Endometrial microvascular endothelial cells (primary cell): ENCODE results near the gene SLC30A1. TPM values are rescaled to one million over a fixed set of nuclear protein-coding genes. Genes with fewer than 3 reads are reported as not detected.
"Not testable (repeated sequence)": the region's sequence is repeated elsewhere in the genome, so short reads cannot be mapped to it uniquely, and the experiment has no call there.

ENCODE experiments used
- in situ Hi-C: cut with HindIII; loops from 2 replicates; pipeline ENCODE4 v1.10.0; 2017; ENCODE audit warnings: low sequenced_read_pairs, low pct_unique_long_range_greater_than_20kb; ENCODE audit errors: inconsistent ontology term
- total RNA-seq: library from RNA; depleted of rRNA; stranded (reverse); fragments of >200 nt; gene quantifications from one replicate; pipeline ENCODE4 v1.2.3, GENCODE V29; 2015; ENCODE audit errors: inconsistent ontology term

Gene SLC30A1
- total RNA-seq, 1 donor from 2014 or later: 17.7 TPM

DNA sequence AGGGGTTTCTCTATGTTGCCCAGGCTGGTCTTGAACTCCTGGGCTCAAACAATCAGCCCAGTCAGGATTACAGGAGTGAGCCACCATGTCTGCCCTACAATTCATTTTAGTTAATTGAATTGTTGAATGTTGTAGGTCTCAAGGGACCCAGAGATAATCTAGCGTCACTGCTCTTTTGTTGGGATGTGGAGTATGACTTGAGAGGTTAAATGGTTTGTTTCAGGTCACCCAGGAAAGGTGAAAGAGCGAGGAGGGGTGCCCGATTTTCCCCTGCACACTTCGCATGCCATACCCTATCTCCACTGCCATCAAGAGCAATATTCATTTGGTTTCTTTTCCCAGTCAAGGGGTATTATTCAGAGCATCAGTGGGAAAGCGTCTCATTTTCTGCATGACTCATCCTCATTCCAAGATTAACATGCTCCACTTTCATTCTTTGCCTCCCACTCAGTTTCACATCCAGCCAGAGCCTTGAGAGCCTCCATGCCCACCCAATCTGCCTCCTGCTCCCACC, 13.1 kb upstream of the SLC30A1 start:
- in situ Hi-C loops: no loop called here

DNA sequence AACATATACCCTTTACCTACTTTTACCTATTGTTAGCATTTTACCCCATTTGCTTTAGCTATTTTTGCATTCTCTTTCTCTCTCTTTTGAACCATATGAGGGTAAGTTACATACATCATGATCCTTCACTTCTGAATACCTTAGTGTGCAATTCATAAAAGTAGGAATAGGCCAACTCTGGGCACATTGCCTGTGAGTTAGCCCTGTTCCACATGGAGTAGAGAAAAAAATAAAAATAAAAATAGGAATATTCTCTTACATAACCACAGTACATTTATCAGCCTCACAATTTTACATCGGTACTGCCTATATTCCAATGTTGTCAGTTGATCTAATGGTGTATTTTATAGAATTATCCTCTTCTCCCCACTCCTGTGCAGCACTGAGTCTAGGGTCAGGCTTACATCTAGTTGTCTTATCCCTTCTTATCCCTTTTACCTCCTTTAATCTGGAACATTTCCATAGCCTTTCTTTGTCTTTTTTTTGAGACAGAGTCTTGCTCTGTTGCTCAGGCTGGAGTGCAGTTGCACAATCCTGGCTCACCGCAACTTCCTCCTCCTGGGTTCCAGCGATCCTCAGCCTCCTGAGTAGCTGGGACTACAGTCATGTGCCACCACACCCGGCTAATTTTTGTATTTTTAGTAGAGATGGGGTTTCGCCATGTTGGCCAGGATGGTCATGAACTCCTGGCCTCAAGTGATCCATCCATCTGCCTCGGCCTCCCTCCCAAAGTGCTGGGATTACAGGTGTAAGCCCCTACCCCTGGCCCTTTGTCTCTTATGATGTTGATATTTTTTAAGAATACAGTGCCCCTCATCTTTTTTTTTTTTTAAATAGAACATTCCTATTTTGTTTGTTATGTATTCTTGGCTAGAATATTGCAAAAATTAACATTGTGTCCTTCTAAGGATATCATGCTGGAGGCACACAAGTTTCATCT, 11.1 kb upstream of the SLC30A1 start:
- in situ Hi-C loops: no loop called here

DNA sequence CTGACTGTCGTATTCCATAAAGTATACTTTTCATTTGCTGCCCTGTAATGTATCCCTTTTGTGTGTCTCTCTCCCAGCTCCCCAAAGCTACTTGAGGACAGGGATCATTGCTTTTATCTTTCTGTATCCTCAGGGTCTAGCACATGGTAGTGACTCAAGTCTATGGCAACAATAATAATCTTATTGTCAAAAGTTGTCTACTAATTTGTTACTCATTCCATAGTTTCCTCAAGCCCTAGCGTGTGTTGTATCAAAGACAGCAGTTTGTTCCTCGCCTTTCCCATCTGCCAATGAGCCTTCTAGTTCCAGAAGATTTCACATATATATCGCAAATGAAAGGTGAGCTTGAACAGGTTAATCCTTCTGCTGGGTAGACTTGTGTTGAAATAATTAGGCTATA, 9.8 kb upstream of the SLC30A1 start:
- in situ Hi-C loops: no loop called here

DNA sequence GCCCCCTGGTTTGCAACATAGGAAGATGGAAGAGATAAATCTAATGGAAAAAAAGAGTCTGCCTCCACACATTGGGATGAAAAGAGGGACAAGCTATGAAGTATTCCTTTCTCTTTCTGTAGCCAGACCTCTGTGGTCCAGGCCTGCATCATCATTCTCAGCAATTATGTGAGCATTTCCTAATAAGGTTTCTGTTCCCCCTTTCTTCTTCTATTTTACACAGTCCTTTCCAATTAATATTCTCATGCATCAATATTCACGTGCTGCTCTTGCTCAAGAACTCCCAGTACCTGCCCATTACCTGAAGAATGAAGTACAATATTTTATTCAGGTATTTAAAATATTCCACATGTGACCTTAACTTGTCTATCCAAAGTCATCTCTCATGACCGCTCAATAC, 8.2 kb upstream of the SLC30A1 start:
- in situ Hi-C loops: no loop called here

DNA sequence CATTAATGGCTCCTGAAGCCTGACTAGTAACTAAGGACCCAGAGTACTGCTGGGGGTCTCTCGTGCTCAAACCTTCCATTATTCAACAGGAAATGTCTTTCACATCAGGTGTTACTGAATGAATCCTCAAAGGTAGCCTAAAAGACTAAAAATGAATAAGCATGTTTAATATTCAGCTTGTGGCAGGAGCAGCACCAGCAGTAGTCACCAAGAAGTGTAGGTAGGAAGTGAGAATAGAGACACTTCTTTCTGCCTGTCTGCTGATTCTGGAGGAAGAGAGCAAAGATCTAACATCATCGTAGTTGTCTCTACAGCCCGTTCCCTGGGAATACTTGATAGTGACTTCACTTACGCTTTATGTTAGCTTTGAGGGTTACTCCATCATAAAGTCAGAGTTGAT, 7.6 kb upstream of the SLC30A1 start:
- in situ Hi-C loops: no loop called here

DNA sequence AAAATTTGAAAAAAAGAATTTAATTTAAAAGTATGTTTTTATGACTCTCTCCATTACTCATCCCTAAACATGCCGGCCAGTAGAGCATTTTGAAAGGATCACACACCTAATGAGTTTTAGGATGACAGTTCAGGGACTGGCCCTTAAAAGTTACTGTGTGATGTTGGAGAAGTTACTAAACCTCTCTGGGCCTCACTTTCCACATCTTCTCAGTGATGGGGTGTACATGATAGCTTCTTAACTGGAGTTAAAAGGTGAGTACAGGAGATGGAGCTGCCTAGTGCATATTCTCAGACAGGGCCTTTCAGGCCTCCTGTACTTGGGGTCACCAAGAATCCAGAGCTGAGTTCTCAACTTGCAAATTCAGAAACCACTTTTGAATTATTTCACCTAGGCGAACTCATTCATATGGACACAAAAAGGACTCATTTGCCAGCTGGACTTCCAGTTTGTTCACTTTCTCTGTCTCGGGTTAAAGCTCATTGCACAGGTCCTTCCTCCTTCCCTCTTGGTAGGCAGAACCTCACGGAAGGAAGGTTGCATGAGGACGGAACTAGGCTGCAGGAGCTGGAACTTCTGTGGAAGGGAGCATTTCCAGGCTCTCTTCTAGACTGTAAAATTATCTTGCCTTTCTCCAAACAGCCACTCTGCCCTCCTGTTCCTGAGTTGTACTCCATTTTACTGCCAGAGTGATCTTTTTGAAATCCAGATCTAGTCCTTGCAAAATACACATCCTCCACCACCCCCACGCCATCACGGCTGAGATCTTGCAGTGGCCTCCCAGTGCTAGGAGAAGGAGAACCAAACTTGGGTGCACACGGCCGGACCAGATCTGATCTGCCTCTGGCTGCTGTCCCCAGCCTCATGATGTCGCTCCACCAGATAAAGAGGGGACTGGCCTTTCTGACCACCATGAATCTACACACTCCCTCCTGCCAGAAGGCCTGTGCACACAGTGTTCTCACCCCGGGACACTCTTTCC, 4.3 kb upstream of the SLC30A1 start:
- in situ Hi-C loops: no loop called here

DNA sequence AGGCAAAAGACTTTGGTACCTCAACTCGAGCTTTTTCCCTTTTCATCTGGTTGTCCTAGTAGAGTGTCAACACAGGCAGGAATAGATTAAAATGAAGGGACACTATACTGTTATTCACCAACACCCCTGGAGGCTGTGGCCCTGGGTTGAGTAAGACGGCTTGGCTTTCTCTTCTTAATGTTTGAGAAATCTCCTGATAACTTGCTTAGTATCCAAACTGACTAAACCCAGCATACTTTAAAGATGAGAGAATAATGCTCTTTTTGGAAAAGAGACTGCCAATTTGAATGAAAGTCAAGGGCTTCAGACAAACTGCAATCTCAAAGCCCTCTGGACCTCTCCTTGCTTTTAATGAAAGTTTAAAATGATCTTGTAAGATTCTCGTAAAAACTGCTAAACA, 2.6 kb upstream of the SLC30A1 start:
- in situ Hi-C loops: no loop called here

DNA sequence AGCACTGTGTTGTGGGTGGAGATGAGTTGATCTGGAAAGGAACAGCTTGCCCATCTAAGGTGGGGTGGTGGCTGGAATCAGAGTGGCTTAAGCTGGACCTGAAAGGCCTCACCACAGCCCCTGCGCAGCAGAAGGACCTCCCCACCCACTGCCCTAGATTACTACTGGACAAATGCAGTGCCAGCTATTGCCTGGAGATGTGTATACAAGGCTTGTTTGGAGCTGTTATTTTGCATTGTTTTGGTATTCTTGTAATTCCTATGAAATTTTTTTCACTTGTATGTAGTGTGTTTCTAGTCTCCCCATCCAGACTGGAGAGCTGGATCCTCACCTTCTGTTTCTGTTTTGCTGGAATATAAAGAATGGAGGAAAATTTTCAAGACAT, 1.3 kb upstream of the SLC30A1 start:
- in situ Hi-C loops: no loop called here

DNA sequence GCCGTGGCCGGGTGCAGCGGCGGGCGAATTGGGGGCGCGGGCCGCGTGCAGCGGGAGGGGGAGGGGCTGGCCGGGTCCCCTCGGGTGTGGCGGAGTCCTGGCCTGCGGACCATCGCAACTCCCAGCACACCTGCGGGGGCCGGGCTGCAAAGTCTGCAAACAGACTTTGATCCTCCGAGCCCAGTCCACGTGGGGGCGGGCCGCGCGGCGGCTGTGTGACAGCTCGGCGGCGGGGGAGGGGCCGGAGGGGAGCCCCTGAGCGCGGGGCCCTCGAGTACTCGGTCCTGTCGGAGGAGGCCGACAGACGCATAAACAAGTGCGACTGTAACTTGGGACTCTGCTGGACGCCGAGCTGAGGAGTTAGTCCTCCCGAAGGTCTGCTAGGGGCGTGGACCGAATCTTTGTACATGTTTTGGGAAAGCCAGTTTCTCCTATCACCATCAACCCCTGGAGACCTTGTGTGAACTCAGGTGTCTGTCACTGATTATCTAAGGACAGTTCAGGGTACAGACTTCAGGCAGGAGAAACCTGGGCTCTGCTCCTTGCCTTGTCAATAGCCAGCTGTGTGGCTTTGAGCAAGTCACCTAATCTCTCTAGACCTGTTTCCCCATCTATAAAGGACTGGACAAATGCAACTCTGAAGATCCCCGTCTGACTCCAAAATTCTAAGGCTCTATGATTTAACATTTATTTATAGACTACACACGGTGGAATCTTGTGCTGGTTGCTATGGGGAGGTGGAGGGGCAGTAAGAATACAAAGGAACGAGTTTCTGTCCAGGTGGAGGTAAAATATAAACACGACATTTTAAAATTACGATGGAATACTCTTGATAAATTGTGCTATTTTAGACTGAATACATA, 710 bp upstream of the SLC30A1 start:
- in situ Hi-C loops: no loop called here

DNA sequence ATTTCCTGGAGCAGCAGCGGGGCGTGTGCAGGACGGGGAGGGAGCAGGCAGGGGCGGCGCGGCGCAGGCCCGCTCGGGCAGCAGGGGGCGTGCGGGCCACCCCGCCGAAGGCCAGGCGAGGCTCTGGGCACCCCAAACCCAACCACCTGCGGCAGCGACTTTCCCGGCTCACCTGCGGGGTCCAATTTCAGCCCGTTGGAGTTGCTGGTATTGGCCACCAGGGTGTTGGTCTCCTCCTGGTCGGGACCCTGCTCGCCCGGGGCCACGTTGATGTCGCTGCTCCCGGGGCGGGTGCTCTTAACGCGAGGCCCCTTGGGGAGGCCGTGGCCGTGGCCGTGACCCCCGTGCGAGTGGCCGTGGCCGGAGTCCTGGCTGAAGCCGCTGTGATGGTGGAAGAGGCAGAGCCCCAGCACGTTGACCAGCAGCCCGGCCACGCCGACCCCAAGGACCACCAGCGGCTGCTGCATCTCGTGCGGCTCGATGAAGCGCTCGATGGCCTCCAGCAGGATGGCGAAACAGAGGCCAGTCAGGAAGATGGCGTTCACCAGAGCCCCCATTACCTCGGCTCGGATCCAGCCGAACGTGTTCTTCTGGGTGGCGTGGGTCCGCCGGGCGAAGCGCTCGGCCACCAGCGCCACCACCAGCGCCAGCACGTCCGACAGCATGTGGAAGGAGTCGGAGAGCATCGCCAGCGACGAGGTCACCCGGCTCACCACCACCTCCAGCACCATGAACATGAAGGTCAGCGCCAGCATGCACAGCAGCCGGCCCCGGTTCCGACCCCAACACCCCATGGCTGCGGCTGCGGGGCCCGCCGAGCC, 932 bp downstream of the SLC30A1 start:
- in situ Hi-C loops: no loop called here

DNA sequence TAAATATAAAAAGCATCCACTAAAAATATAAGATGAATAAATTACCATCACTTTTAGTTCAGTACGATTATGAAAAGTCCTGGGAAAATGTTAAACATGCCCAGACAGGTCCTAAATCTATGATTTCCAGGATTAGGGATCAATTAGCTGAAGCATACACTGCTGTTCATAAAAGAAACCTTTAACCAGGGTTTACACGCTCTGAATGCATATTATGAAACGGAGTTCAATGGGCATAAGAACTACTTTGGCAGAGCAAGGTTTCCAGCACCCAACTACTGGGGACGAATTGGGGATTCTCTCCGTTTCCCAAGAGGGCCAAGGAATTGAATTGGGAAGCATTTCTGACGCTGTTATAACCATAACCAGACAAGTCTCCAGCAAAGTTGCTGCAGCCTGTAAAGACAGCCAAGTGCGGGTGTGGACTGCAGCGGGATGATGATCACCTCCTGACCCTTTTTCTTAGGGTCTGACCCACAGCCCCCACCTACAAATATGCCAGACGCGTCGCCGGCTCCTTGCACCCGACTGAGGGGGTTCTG, 1.6 kb downstream of the SLC30A1 start:
- in situ Hi-C loops: no loop called here

DNA sequence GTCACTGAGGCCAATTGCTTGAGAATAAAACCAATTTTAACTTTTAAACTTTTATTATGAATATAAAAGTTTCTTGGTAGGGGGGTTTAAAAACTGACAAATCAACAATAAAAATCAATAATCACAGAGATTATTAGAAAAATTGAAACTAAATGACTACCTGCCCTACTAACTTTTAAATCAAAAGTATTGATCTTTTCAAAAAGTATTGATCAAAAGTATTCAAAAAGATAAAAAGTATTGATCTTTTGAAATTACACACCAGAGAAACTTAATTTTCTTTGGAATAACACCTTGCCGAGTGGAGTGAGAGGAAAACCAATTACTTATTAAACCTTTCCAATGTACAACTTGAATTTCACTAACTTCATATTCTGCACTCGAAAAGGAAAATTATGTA, 2.2 kb downstream of the SLC30A1 start:
- in situ Hi-C loops: no loop called here

DNA sequence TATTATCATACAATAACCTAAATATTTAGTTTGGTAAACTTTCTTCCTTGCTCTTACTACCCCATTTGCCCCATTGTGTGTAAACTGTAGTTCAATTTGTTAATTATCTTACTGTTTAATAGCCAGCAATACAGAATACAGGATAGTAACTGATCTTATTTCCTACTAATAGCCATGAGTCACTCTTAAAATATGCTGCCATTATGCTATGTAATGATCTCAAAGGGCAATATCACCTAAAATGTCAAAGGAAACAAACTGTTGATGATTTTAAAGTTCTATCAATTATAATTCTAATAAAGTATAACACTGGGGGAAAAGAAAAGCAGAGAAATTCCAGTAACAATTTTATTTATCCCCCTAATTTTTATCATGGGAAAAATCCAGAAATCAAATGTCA, 4.3 kb downstream of the SLC30A1 start:
- in situ Hi-C loops: no loop called here

DNA sequence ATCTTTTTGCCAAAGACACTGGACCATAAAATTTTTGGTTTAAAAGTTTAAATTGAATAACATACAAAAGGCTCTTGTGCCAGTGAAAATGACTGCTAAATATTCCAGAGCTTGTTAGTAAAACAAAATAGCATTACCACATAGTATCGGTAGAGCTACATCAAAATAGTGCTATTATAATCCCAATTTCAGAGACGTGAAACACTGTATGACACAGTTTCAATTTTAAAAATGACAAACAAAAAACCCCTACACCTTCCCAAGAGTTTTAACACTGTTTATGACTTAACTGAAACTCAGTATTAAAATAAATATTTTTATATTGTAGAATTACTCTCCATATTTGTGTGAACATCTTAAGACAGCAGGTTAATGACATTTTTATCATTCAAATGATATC, 7.0 kb downstream of the SLC30A1 start:
- in situ Hi-C loops: no loop called here

DNA sequence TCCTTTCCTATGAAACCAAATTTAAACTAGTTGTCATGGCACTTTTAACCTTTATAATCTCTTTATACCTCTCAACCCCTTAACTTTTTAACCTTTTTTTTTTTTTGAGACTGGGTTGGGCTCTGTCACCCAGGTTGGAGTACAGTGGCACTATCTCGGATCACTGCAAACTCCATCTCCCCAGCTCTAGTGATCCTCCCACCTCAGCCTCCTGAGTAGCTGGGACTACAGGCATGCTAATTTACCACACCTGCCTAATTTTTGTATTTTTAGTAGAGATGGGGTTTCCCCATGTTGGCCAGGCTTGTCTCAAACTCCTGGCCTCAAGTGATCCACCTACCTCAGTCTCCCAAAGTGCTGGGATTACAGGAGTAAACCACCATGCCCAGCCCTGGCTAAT, 8.6 kb downstream of the SLC30A1 start:
- in situ Hi-C loops: not testable (repeated sequence)

DNA sequence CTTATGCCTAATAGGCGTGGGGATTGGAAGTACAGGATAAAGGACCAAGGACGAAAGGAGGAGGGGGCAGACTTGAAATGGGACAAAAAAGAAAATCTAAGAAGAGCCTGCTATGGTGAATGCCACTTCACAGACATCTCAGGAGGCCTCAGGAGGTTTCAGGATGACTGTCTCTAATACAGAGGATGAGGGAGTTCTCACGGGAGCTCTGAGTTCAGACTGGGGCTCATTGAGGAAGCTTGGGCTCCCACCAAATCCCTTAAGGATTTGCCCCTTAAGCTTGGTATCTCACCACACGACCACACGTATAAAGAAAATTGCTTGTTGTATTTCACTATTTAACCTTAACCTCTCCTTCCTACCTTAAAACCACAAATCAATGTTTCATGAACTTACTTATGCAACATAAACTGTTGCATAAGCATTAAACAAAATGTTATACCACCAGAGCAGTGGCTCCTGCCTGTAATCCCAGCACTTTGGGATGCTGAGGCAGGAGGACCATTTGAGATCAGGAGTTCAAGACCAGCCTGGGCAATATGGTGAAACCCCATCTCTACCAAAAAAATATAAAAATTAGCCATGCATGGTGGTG, 12.4 kb downstream of the SLC30A1 start:
- in situ Hi-C loops: no loop called here

DNA sequence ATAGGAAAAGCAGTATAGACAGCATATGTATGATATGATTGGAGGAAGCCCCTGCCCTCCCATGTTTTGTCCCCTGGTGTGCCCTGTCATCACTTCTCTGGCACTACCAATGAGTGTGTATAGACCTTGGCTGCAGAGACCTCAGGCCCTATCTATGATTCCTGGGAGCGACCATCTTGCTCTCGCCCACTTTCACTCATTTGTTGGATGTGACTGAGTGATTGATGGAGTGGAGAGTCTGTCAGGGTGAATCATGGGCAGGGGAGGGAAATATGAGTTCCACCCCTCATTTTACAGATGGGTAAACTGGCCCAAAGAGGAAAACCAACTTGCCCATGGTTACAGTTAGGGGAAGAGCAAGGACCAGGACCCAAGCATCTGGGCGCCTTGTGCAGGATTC, 14.9 kb downstream of the SLC30A1 start:
- in situ Hi-C loops: no loop called here
